Measurements from ENCODE around the gene FSD2. TPM values are rescaled to one million over a fixed set of nuclear protein-coding genes. Genes with fewer than 3 reads are reported as not detected.
"Not testable (repeated sequence)": the region's sequence is repeated elsewhere in the genome, so short reads cannot be mapped to it uniquely, and the experiment has no call there.

FSD2 gene
- total RNA-seq, 1 donor from 2014 or later: not detected

DNA sequence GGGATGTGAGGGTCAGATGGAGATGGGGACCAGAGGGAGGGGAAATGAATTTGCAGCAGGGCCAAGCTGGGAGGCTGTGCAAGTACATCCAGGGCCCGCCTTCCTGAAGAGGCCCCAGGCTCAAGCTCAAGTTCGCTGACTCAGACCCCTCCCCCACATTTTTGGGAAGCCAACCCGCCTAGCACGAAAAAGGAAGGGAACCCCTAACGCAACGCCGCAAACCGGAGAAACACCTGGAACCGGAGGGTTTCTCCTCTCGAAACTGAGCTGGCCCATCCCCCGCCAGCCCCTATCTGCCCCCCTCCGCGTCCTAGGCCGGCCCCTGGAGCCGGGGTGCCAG is 96.8 kb downstream of the FSD2 start:
- H3K27me3 Mint-ChIP-seq: peaks cover 19% of the 10 kb centered on the region
- H3K4me3 Mint-ChIP-seq: no peak overlapping the region
- H3K36me3 Mint-ChIP-seq: no peaks in the 10 kb centered on the region
- H3K9me3 Mint-ChIP-seq: no peaks in the 10 kb centered on the region
- H3K4me1 Mint-ChIP-seq (ENCODE audit: unreplicated experiment): no peaks in the 10 kb centered on the region
- no peak overlapping the region for H3K27ac Mint-ChIP-seq
- TF ChIP-seq, protein P1, sequence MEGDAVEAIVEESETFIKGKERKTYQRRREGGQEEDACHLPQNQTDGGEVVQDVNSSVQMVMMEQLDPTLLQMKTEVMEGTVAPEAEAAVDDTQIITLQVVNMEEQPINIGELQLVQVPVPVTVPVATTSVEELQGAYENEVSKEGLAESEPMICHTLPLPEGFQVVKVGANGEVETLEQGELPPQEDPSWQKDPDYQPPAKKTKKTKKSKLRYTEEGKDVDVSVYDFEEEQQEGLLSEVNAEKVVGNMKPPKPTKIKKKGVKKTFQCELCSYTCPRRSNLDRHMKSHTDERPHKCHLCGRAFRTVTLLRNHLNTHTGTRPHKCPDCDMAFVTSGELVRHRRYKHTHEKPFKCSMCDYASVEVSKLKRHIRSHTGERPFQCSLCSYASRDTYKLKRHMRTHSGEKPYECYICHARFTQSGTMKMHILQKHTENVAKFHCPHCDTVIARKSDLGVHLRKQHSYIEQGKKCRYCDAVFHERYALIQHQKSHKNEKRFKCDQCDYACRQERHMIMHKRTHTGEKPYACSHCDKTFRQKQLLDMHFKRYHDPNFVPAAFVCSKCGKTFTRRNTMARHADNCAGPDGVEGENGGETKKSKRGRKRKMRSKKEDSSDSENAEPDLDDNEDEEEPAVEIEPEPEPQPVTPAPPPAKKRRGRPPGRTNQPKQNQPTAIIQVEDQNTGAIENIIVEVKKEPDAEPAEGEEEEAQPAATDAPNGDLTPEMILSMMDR (conservative IDR thresholded peaks at IDR 0.05): no peak
- DNase-seq (ENCODE audit: extremely low spot score, unreplicated experiment): no peak

DNA sequence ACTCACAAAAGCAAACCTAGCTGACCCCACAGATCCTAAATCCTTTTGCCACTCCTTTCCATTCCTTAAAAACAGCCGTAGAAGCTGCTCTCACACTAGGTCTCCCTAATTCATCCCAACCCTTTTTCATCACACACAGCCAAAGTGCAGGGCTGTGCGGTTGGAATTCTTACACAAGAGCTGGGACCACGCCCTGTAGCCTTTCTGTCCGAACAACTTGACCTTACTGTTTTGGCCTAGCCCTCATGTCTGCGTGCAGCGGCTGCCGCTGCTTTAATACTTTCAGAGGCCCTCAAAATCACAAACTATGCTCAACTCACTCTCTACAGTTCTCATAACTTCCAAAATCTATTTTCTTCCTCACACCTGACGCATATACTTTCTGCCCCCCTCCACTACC is 100.0 kb downstream of the FSD2 start:
- not testable (repeated sequence) for DNase-seq (ENCODE audit: extremely low spot score, unreplicated experiment); H3K9me3 Mint-ChIP-seq; H3K36me3 Mint-ChIP-seq; H3K4me3 Mint-ChIP-seq; H3K27ac Mint-ChIP-seq; H3K4me1 Mint-ChIP-seq (ENCODE audit: unreplicated experiment); H3K27me3 Mint-ChIP-seq

Other genes with a start within 250 kb of the FSD2 start
- 1.6 and 1.8 TPM in 2 replicates for gene CPEB1, start 158.7 kb downstream of the FSD2 start, total RNA-seq (ENCODE audit: low replicate concordance)
- 7.3 and 8.0 TPM in 2 replicates for gene AP3B2, start 96.2 kb downstream of the FSD2 start, total RNA-seq (ENCODE audit: low replicate concordance)
- gene WHAMM, start 3.6 kb upstream of the FSD2 start, total RNA-seq (ENCODE audit: low replicate concordance): 9.0 and 10.9 TPM in 2 replicates
- 18.8 and 23.4 TPM in 2 replicates for gene HOMER2, start 146.7 kb upstream of the FSD2 start, total RNA-seq (ENCODE audit: low replicate concordance)
- gene RAMAC, start 180.1 kb upstream of the FSD2 start, total RNA-seq (ENCODE audit: low replicate concordance): 31.1 and 46.1 TPM in 2 replicates
- 20.8 and 26.8 TPM in 2 replicates for gene C15orf40, start 205.6 kb upstream of the FSD2 start, total RNA-seq (ENCODE audit: low replicate concordance)

Data from type B pancreatic cell (in vitro differentiated cells).